ENCODE results near the gene IGF1R. TPM values are rescaled to one million over a fixed set of nuclear protein-coding genes. Genes with fewer than 3 reads are reported as not detected.

IGF1R gene
- total RNA-seq, 1 experiment from 2014 or later = 14.2 TPM

DNA sequence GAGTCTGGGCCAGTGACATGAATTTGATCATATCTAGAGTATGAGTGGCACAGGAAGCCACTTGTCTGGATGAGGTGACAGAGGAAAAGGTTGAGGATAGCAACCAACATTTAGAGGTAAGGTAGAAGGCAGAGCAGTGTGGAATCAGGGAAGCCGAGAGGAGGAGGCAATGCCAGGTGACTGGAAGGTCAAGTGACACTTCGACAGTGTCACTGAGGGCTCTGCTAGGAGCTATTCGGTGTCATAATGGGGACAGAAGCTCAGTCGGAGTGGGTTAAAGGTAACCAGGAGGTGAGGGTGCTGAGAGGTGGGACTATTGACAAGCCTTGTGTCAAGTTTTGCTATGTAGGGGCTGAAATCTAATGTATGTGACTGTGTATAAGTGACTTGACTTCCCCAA is 56.7 kb downstream of the IGF1R start:
- DNase-seq (ENCODE audit: low read depth) = no peak

DNA sequence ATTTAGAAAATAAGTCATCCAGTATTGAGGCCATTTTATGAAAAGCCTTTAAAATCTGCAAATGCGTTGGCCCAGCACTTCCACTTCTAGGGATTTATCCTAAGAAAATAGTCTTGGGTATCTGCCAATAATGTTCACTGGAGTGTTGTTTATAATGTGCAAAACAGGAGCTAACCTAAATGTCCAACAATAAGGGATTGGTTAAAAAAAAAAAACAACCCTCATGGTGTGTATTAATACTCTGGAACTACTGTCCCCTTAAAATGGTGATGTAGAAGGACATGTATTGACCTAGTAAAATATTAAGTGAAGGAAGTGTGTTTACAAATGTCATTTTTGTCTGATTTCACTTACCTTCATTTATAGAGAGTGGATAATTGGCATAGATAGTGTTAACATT is 58.0 kb downstream of the IGF1R start:
- no peak for DNase-seq (ENCODE audit: low read depth)

DNA sequence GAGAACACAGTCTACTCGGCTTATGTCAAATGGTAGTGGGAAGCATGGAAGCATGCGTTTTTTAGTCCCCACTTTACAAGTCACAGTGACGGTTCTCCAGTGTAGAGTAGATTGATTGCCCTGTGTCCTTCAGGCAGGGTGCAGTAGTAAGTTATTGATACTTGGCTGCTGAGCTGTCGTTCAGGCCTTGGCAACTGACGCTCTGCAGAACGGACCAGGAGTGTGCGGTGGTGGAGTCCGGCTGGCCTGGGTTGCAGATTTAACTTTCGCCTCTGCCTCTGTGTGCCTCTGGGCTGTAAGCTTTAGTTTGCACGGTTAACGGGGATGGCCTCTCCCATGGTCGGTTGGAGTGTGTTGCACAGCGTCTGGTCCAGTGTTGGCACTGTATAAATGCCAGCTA is 58.6 kb downstream of the IGF1R start:
- no peak for DNase-seq (ENCODE audit: low read depth)

DNA sequence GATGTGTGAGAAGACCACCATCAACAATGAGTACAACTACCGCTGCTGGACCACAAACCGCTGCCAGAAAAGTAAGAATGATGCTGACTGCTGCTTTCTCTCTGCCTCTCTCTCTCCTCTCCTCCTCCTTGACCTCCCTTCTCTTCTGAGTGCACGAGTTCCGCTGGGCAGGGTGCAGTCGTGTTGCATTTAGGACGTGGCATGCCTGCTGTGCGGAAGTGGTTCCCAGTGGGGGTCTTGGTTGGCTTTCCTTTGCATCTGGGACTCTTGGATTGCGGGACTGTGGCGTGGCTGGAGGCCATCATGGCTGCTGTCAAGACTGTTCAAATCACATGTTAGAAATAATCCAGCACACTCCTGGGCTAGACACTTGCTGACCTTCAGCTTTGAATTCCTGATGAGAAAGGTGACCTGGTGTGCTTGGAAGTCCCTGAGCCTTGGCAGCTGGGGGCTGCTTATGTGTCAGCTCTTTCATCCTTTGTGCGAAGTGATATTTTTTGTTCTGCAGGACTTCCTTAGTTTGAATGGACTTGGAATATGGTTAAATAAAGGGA is 59.8 kb downstream of the IGF1R start:
- no peak for DNase-seq (ENCODE audit: low read depth)

DNA sequence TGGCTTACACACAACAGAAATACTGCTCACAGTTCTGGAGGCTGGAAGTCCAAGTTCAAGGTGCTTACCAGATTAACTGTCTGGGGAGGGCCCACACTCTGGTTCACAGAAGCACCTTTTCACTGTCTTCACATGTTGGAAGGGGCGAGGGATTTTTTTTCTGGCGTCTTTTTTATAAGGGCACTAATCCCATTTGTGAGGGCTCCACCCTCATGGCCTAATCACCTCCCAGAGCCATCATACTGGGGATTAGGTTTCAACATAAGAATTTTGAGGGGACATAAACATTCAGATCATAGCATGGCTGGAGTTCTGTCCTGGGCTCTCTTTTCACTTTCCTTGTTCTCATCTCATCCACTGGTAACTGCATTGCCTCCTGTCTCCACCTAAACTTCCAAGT is 63.5 kb downstream of the IGF1R start:
- no peak for DNase-seq (ENCODE audit: low read depth)

DNA sequence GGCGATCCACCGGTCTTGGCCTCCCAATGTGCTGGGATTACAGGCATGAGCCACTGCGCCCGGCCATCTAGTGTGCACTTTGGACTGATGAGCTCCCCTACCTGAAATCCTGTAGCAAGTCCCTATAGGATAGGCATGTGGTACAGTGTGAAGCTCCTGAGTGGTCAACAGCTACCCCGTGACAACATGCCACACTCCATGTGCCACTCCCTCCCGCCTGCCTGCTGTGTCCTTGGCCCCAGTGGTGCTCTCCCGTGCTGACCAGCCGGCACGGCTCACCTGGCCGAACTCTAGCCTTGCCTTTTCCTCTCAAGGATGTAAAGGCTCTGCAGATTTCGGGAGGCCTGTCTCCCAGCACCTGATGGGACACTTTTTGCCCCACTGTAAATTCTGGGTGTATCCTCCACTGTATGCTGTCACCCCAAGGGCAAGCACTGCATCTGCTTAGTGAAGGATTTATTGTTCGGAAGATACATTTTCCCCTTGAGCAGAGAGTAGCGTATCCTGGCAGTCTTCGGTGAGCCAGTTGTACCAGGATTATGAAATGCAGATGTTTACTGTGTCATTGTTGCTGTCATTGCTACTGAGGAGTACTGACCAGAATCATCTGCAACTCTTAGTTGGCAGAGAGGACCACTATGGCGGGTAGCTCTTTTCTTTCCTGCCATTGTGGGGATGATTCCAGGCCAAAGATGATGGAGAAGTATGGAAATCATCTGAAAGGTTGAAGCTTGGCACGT is 64.7 kb downstream of the IGF1R start:
- no peak for DNase-seq (ENCODE audit: low read depth)

DNA sequence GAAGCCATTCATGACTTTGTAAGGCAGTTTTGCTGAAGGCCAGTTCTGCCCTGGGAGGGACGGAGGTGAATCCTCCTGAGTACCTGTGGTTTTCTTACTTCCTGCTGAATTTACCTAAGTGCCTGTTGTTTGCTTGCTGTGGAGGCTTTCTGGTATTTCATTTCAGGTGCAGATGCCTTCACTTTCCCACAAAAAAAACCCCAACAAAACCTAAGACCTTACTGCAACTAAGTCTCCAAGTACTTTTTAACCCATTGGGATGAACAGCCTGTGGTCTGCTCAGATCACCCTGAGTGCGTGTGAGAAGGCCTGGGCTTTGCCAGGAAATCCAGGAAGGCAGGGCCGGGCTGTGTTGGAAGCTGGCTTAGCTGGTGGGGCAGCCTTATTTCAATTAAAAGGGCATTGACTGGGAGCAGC is 65.3 kb downstream of the IGF1R start:
- DNase-seq (ENCODE audit: low read depth) = peak; percentile 11

DNA sequence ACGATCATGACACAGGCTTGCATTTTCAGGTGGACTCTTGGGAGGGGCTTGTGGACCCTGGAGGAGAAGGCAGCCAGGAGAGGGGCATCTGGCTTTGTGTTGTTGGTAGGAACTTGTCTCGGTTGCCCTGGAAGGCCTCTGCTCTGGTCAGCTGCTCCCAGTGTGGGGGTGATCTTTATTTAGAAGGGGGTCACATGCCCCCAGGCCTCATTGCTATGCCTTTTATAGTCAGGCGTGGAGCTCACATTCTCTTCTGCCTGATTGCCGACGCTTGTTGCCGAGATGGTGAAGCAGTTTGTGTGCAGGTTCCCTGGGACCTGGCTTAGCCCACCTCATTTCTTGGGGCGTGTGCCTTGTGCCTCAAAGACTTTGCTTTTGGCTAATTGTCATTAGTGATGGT is 66.6 kb downstream of the IGF1R start:
- no peak for DNase-seq (ENCODE audit: low read depth)

DNA sequence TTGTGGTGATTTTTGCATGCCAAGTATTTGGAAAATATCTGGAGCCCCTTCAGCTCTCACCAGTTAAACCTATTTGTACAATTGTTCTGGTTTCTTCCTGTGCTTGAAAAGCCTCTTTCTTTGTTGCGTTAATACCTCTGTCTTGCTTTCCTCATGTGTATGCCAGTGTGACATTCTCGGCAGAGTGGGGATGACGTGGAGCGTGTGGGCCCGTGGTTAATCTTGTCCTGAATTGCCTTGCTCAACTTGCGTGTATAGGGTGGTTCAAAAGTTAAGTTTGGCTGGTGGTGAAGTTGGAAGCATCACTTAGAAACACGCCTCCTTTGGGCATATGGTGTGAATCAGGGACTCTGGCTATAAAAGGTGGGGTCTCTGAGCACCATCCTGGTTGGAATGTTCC is 67.1 kb downstream of the IGF1R start:
- no peak for DNase-seq (ENCODE audit: low read depth)

DNA sequence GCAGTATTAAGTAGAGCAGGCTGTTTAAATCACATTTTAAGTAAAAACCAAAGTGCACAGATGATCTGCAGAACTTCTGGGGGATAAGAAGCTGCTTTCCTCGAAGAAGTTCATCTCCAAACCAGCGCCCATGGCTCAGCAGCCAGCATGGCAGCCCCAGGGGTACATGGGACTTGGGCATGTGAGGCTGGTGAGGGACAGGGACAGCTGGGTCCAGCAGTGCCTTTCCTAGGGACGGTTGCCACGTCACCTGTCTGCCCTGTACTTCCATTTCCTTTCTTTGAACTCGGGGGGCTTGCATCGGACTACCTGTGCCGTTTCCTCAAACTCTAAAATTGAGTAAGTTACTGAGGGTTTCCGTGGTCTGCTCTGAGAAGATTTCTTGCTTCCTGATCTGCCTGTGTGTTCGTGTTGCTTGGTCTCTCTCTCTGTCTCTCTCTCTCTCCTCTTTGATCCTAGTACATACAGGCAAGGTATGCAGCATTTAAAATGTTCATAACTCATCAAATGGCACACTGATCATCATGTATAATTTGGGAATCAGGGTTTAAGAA is 67.6 kb downstream of the IGF1R start:
- DNase-seq (ENCODE audit: low read depth) = no peak

DNA sequence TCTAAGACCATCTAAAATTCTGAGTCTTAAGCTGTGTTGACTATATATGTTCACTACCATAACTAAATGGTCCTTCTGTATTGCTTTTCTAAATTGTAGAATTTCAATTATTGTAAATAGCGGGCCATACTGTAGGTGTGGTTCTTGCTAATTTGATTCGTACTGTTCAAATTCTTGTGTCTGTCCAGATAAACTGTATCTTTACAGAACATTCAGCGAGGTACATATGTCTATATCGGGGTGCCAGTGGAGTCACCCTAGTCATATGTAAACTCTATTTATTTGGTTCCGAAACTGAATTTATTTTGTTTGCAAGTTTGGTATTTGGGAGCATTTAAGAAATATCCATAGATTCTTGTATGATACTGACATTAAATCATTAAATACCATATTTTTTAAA is 69.0 kb downstream of the IGF1R start:
- no peak for DNase-seq (ENCODE audit: low read depth)

DNA sequence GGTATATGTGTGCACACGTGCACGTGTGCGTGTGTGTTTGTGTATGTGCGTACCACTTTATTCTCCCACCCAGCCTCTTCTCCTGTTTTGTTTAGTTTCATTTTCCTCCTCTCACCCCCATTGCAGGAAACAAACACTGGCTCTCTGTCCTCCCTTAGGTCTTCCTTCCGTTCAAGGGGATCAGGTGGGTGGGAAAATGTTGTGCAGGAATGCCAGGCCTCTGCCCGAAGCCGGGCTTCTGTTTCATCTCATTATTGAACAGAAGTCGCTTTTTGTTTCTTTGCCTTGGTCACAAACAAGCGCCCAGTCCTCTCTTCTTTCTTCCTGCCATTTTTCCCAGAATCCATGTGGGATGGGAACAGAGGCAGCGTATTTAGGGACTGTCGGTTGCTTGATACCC is 69.6 kb downstream of the IGF1R start:
- no peak for DNase-seq (ENCODE audit: low read depth)

DNA sequence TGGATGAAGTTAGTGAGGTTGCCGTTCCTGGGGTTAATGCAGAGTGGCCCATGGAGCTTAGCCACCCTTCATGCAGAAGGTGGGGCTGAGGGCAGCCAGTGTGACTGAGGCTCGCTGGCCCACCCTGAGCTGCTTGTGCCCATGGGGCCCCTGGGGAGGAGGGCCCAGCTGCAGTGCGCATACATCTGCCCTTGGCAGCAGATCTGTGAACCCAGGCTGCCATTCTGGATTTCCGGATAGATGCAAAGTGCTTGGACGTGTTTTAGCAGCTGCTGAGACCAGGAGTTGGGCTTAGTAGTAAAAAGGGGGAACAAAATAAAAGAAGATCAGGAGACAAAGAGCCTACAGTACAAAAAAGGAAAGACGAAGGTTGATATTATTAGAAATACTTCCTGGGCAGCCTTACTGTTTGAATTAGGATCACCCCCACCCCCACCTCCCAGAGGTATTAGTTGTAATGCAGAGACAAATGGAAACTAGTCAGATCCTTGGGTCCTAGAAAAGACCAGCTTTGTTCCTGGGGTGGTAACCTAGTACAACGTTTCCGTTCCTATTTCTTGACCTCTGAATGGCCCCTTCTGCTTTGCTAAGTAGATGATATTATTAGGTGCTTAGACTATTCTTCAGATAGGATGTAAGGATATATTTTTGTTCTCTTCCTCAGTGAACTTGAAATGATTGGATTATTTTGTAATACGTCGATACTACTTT is 70.2 kb downstream of the IGF1R start:
- no peak for DNase-seq (ENCODE audit: low read depth)

DNA sequence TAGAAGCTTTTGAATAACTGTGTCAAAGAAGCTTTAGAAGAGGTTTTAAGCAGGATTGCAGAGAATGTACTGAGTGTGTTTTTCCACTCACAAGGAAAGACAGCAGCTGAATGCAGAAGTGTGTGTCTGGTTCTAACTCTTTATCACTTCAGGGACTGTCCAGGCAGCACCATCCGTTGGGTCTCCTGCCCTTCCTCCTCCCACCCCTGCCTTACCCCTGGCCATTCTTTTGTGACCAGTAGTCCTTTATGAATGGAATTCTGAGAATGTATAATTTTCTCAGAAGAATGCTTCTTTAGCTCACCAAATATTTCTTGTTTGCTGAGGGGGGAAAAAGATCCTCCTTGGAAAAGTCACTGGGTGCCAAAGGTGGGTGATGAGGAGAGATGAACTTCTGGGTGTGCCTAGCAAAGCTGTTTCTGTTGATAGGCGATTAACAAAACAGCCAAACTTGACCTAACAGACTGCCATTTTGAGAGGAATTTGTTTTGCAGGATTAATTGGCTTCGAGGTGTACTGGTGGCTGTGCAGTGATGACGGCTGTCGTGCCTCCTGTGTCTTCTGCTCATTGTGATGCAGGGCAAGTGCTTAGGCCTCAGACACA is 70.9 kb downstream of the IGF1R start:
- no peak for DNase-seq (ENCODE audit: low read depth)

DNA sequence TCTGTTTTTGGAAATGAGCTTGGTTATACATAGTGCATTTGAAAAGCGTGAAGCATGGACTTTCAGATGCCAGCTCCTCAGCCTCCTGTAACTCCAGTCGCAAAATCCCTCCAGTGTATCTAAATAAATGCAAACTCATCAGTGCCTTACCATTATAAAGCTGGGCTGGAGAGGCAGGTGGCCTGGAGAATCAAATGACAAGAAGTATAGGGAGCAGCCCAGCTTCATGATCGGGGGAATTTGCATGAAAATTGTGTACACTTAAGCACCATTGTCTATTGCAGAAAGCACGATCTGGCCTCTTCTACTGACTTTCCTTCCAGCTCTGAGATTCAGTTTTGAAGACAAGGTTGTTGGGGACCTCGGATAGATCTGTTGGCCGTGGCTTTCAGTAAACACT is 71.7 kb downstream of the IGF1R start:
- no peak for DNase-seq (ENCODE audit: low read depth)

DNA sequence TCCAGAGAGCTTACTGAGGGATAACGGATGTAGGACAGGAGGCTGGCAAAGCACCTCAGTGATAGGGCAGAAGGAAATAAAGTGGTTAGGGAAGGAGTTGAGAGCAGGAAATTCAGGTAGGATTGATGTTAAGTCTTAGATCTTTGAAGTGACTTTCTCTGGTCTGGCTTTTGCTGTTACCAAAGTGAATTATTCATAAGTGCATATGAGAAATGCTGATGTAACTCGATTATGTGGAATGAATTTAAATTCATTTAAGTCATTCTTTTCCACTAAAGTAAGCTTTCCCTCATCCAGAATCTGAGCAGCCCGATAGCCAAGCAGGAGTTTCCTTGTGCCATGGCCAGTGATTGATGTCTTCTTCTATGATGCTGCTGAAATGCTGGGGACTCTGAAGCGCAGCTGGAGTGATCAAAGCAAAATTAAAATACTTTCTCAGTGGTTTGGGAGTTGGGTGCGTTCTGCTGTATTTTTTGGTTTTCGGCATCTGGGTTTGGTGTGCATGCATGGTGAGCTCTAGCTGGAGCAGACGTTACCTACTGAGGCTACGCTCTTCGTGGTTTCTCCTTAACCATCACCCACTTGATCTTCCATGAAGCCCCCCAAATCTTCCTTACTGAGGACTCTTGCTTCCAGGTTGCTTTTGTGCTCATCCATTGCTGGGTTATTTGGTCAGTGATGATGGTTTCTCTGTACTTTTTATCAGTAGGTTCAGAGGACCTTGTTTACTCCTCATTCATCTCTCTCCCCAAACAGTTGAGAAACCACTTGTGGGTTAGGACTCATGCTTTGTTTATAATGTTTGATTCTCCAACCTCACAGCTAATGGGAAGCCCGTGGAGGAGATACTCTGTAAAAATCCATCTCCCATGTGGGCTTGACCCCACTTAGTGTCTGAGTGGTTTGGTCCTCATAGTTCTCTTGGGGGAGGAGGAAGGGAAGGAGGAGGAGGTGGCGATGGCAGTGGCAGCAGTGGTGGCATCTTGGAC is 72.5 kb downstream of the IGF1R start:
- DNase-seq (ENCODE audit: low read depth) = no peak

DNA sequence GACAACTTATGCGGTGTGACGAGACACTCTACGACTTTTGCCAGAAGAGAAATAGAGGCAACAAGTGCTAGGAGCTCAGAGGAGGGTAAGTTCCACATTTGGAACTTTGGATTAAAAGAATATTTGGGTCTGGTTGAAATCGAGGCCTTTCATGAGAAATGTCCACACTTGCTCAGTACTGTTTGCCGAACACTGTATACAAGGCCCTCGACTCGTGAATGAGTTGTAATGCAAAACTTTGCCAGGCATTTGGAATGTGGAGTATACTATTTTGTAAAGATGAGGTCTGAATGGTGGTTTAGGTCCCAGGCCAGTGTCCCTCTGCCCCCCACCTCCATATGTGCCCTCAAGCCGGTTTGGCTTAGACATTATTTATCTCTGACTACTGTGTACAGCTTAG is 73.9 kb downstream of the IGF1R start:
- DNase-seq (ENCODE audit: low read depth) = no peak

DNA sequence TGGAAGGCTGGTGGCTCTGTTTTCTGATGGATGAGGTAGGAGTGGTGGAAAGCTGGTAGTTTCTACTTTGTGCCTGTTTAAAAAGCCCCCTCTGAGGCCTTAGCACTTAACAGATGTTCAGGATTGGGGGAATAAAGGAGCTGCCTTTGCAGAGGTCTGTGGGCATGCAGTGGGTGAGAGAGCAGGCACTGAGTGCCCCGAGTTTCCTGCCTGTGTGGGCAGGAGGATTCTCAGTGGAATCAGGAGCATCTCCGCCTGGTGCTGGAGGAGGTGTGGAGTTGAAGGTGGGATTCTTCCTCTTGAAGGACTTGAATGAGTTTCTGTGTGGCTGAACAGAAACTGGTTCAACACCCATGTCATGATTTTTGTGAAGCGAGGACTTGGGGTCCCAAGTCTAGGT is 74.3 kb downstream of the IGF1R start:
- no peak for DNase-seq (ENCODE audit: low read depth)

DNA sequence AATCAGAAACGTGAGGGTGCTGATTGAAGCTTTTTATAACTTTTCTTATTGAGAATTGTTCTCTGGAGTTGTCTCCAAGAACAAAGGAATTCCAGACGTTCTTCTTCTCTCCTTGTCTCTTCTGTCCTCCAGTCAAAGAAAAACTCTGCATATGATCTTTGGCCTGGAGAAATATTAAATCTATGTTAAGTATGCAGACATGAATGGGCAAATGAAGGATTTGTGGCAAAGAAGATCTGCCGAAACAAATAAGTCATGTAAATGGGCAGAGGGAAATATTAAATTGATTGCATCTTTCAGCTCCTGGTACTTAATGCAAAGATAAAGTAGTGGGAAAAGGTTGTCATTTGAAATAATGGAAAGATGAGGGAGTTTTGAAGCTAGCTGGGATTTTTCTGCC is 74.9 kb downstream of the IGF1R start:
- DNase-seq (ENCODE audit: low read depth) = no peak

DNA sequence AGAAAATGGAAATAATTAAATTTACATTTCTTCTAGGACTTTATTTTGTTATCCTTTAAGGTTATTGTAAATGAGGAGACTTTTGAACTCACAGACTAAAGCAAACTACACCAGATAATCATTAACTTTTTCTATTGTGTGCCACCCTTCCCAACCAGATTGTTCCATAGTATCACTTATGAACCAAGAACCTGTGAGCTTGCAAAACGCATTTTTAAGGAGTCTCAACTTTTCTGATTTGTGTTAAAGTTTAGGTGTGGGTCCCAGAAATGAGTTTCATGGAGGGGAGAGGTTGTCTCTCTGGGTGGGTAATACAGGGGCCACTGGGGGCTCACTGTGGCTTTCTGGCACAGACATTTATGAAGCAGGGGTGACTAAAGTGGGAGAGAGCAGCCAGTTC is 75.7 kb downstream of the IGF1R start:
- no peak for DNase-seq (ENCODE audit: low read depth)

DNA sequence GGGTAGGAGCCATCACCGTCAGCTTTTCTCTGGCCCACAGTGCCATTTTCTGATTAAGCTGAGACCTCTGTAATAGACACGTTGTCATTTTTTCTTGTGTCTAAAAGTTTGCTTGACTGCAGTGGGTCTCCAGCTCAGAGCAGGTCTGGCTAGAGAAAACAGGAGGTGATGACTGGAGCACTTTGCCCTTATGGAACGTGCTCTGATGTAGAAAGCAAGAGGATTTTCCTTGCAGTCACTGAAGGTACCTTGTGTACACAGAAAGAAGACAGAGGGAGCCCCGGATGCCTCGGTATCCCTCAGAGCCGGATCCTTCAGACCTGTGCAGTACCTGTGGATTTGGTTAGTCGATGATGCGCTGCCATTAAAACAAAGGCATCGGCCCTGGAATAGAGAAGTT is 76.2 kb downstream of the IGF1R start:
- no peak for DNase-seq (ENCODE audit: low read depth)

Data from Daoy (cell line).